Measurements from ENCODE around the gene F2.

DNA sequence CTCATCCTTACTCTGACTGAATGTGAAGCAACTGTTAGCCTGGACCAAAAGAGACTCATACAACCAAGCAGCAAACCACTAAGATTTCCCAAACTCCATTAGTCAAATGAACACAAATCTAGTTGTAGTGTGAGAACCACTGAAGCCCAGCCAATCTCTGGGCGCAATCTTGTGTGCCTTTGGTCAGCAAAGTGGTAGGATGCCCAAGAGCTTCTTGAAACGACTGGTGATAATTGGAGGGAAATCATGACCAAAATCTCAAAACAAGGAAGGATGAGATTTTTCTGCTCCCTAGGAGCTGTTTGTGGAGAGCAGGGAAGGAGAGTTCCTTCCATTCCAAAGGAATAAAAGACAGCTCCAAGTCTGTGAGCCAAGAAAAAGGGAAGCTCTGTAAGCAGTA is 24.0 kb downstream of the F2 start:
- TF ChIP-seq, protein P1, sequence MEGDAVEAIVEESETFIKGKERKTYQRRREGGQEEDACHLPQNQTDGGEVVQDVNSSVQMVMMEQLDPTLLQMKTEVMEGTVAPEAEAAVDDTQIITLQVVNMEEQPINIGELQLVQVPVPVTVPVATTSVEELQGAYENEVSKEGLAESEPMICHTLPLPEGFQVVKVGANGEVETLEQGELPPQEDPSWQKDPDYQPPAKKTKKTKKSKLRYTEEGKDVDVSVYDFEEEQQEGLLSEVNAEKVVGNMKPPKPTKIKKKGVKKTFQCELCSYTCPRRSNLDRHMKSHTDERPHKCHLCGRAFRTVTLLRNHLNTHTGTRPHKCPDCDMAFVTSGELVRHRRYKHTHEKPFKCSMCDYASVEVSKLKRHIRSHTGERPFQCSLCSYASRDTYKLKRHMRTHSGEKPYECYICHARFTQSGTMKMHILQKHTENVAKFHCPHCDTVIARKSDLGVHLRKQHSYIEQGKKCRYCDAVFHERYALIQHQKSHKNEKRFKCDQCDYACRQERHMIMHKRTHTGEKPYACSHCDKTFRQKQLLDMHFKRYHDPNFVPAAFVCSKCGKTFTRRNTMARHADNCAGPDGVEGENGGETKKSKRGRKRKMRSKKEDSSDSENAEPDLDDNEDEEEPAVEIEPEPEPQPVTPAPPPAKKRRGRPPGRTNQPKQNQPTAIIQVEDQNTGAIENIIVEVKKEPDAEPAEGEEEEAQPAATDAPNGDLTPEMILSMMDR (IDR thresholded peaks at IDR 0.05), result no peak
- TF ChIP-seq POLR2A (IDR thresholded peaks at IDR 0.05), result no peak

Measured in esophagus squamous epithelium (tissue), 4 donors.